HepG2 (cell line): ENCODE measurements around the gene CLNS1A. TPM values are rescaled to one million over a fixed set of nuclear protein-coding genes. Genes with fewer than 3 reads are reported as not detected.
A peak's percentile ranks its signal among the peaks of the same experiment; 100 is the strongest.

Experiments used
- ARID3A ChIP-seq: IDR thresholded peaks from 2 replicates; pipeline ENCODE4 v1.6.1; 2012; ENCODE audit warnings: low read depth, low read length, improper control_type of control experiment
- CREB3 ChIP-seq: sonication (generic); formaldehyde crosslinking; IDR thresholded peaks from 2 replicates; pipeline ENCODE4 v1.5.0; 2020; ENCODE audit warnings: missing genetic modification reagents
- DR1 ChIP-seq: sonication (generic); formaldehyde crosslinking; IDR thresholded peaks from 2 replicates; pipeline ENCODE4 v1.8.0; 2021; ENCODE audit warnings: mild to moderate bottlenecking, missing genetic modification reagents, inconsistent platforms
- ELF1 ChIP-seq: sonication (generic); formaldehyde crosslinking; IDR thresholded peaks from 2 replicates; pipeline ENCODE4 v1.4.0; 2020; ENCODE audit warnings: missing genetic modification reagents
- ESRRA ChIP-seq: sonication (generic); formaldehyde crosslinking; IDR thresholded peaks from 2 replicates; pipeline ENCODE4 v1.5.1; 2020; ENCODE audit warnings: mild to moderate bottlenecking, low read depth, missing genetic modification reagents
- FOXM1 ChIP-seq: sonication (generic); formaldehyde crosslinking; IDR thresholded peaks from 2 replicates; pipeline ENCODE4 v1.5.0; 2020; ENCODE audit warnings: missing genetic modification reagents
- ISX ChIP-seq: sonication (generic); formaldehyde crosslinking; conservative IDR thresholded peaks from 2 replicates; pipeline ENCODE4 v1.5.0; 2020; ENCODE audit warnings: missing genetic modification reagents
- MLXIP ChIP-seq: sonication (generic); formaldehyde crosslinking; IDR thresholded peaks from 2 replicates; pipeline ENCODE4 v1.9.0; 2021; ENCODE audit warnings: missing genetic modification reagents, borderline replicate concordance
- PHF5A ChIP-seq: IDR thresholded peaks from one replicate; pipeline ENCODE4 v1.6.1; 2018; ENCODE audit warnings: low read depth, missing genetic modification reagents; ENCODE audit not compliant: unreplicated experiment
- PRPF4 ChIP-seq: fragments of 200-400 bp; formaldehyde crosslinking; IDR thresholded peaks from 2 replicates; pipeline ENCODE4 v1.6.1; 2016; ENCODE audit warnings: low read length, low read depth; ENCODE audit not compliant: poor library complexity, severe bottlenecking
- ZBTB44 ChIP-seq: sonication (generic); formaldehyde crosslinking; IDR thresholded peaks from 2 replicates; pipeline ENCODE4 v1.4.0; 2020; ENCODE audit warnings: missing genetic modification reagents
- ZFP82 ChIP-seq: sonication (generic); formaldehyde crosslinking; IDR thresholded peaks from 2 replicates; pipeline ENCODE4 v1.5.1; 2020; ENCODE audit warnings: mild to moderate bottlenecking, missing genetic modification reagents, borderline replicate concordance
- ZFP90 ChIP-seq: sonication (generic); formaldehyde crosslinking; IDR thresholded peaks from 2 replicates; pipeline ENCODE4 v1.8.0; 2022; ENCODE audit warnings: missing genetic modification reagents, mild to moderate bottlenecking, inconsistent platforms, borderline replicate concordance
- ZNF251 ChIP-seq: sonication (generic); formaldehyde crosslinking; IDR thresholded peaks from 2 replicates; pipeline ENCODE4 v1.9.0; 2021; ENCODE audit warnings: mild to moderate bottlenecking, missing genetic modification reagents
- ZNF619 ChIP-seq: sonication (generic); formaldehyde crosslinking; IDR thresholded peaks from 2 replicates; pipeline ENCODE4 v1.4.0; 2020; ENCODE audit warnings: mild to moderate bottlenecking, missing genetic modification reagents
- ZNF674 ChIP-seq: sonication (generic); formaldehyde crosslinking; IDR thresholded peaks from 2 replicates; pipeline ENCODE4 v1.5.0; 2020; ENCODE audit warnings: low read depth, mild to moderate bottlenecking, missing genetic modification reagents
- ZNF678 ChIP-seq: sonication (generic); formaldehyde crosslinking; IDR thresholded peaks from 2 replicates; pipeline ENCODE4 v1.4.0; 2020; ENCODE audit warnings: mild to moderate bottlenecking, missing genetic modification reagents
- polyA plus RNA-seq, 8 experiments: library from polyadenylated mRNA; depleted of rRNA in 3 of 8; stranded (reverse) in 7 of 8; unstranded in 1 of 8; fragments of >200 nt; fragmentation: Illumina TruSeq in 4 of 8; extraction: Trizol in 4 of 8; gene quantifications; 2 replicates each; pipeline versions ENCODE4 v1.2.1 to v1.2.3, GENCODE V29; 2011 to 2016; ENCODE audit warnings: low read depth in 4 of 8, missing spikeins in 1 of 8, mixed read lengths in 1 of 8; ENCODE audit not compliant: insufficient read depth in 1 of 8
- total RNA-seq, 5 experiments: library from RNA; depleted of rRNA; stranded (reverse); fragments of >200 nt; fragmentation: Illumina TruSeq; extraction: Trizol; gene quantifications; 2 replicates each; pipeline ENCODE4 v1.2.3, GENCODE V29; 2016; ENCODE audit warnings: low read depth in 1 of 5

The CLNS1A gene
- total and polyA plus RNA-seq, 2 of the 13 experiments (the other 11 are each of a cell fraction or from before 2014, with no cell fraction given), result 158 to 219 TPM

- TF ChIP-seq ZBTB44 (CRISPR knock-in tag) (peak; percentile 77; the same call in 1 of the 2 replicates), ZNF619 (CRISPR knock-in tag) (no peak), ZNF674 (CRISPR knock-in tag) (no peak), FOXM1 (CRISPR knock-in tag) (peak; percentile 57; the same call in 1 of the 2 replicates), ISX (CRISPR knock-in tag) (peak; percentile 61; the same call in 1 of the 2 replicates), ARID3A (no peak), PRPF4 (no peak), ESRRA (CRISPR knock-in tag) (peak; percentile 79), PHF5A (peak; percentile 82), ZFP82 (CRISPR knock-in tag) (0 out of 2 replicates have a peak, but pooled peaks have one; percentile 25), ZNF251 (CRISPR knock-in tag) (0 out of 2 replicates have a peak, but pooled peaks have one; percentile 61), DR1 (CRISPR knock-in tag) (peak; percentile 68; the same call in 1 of the 2 replicates), ZFP90 (CRISPR knock-in tag) (peak; percentile 71), CREB3 (CRISPR knock-in tag) (0 out of 2 replicates have a peak, but pooled peaks have one; percentile 63), ELF1 (CRISPR knock-in tag) (peak; percentile 86), MLXIP (peak; percentile 60; the same call in 1 of the 2 replicates), ZNF678 (CRISPR knock-in tag) (0 out of 2 replicates have a peak, but pooled peaks have one; percentile 74)
Measured at GRCh38 chr11:77637345-77638165, at the start of gene CLNS1A (continued).
